ENCODE data around the gene PEX11G. TPM values are rescaled to one million over a fixed set of nuclear protein-coding genes. Genes with fewer than 3 reads are reported as not detected.

PEX11G gene
- total RNA-seq, 1 experiment from 2014 or later, result 6.7 TPM

- DNase-seq (ENCODE audit: low spot score), result no peak
These were observed 32.8 kb upstream of the PEX11G start for GRCh38 chr19:7521551-7522071.

DNA sequence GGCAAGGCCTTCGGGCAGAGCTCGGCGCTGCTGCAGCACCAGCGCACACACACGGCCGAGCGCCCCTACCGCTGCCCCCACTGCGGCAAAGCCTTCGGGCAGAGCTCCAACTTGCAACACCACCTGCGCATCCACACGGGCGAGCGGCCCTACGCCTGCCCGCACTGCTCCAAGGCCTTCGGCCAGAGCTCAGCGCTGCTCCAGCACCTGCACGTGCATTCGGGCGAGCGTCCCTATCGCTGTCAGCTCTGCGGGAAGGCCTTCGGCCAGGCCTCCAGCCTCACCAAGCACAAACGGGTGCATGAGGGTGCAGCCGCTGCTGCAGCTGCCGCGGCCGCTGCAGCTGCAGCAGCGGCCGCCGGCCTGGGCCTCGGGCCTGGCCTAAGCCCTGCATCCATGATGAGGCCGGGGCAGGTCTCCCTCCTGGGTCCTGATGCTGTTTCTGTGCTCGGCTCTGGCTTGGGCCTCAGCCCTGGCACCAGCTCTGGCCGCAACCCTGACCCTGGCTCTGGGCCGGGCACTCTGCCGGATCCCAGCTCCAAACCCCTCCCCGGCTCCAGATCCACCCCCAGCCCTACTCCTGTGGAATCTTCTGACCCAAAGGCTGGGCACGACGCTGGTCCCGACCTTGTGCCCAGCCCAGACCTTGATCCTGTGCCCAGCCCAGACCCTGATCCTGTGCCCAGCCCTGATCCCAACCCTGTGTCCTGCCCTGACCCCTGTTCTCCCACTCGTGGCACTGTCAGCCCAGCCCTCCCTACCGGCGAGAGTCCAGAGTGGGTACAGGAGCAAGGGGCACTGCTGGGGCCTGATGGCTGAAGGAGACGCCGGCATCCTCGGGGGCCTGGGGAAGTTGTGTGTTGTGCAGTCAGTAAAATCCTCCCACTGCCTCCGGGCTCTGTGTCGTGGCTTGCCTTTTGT is 31.6 kb upstream of the PEX11G start:
- no peak for DNase-seq (ENCODE audit: low spot score)

- DNase-seq (ENCODE audit: low spot score), result no peak
These were observed 30.7 kb upstream of the PEX11G start for GRCh38 chr19:7519361-7520130.

GRCh38 chr19:7516878-7517277 is 28.0 kb upstream of the PEX11G start:
- DNase-seq (ENCODE audit: low spot score), result no peak

- no peak for DNase-seq (ENCODE audit: low spot score)
These were observed 27.5 kb upstream of the PEX11G start for GRCh38 chr19:7516333-7516732.

DNA sequence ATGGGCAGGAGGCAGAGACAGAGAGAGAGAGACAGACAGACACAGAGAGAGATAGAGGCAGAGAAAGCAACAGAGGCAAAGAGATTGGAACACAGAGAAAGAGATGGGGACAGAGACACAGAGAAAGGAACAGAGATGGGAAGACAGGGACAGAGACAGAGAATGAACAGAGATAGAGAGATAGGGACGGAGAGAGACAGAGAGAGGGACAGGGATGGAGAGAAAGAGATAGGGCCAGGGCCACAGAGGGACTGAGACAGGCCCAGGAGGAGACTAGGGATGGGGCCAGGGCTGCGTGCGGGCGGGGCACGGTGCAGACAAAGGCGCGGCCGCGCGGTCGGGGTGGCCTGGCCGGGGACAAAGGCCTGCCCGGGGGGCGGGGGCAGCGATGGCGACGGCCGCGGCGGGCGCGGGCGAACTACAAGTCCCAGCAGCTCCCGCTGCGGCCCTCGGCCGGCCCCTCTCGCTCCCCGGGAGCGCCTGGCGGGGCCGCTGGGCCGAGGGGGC is 26.9 kb upstream of the PEX11G start, which contains the start of gene ZNF358:
ZNF358 (plus strand) TSS at position 459 of the 507 bp plus-strand sequence. CDS start 3,140 bp downstream, outside the sequence.
- DNase-seq (ENCODE audit: low spot score), result peak; percentile 52

- DNase-seq (ENCODE audit: low spot score), result no peak
These were observed 26.3 kb upstream of the PEX11G start for GRCh38 chr19:7515110-7515644.

GRCh38 chr19:7513809-7514642 is 25.2 kb upstream of the PEX11G start:
- DNase-seq (ENCODE audit: low spot score), result no peak

DNA sequence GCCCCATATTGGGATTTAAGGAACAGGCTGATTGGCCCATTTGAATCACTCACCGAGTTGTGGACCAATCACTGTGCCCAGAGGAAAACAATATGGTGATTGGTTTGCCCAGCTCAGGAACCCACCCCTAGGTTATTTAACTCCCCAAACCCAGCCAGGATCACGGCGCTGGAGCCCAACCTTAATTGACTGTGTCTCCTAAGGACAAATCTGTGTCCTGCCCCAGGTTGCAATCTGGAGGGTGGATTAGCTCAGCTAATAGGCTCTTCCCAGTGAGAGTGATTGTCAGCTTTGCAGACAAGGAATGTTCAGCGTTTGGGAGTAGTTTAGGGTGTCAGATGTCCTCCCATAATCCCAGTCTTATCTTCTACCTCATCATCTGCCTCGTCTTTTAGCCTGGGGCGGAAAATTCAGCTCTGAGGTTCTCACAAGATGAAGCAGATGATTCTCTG is 23.6 kb upstream of the PEX11G start:
- DNase-seq (ENCODE audit: low spot score), result no peak

- DNase-seq (ENCODE audit: low spot score), result no peak
These were observed 20.8 kb upstream of the PEX11G start for GRCh38 chr19:7509625-7510024.

GRCh38 chr19:7507884-7508283 is 19.0 kb upstream of the PEX11G start:
- peak; percentile 97 for DNase-seq (ENCODE audit: low spot score)

DNA sequence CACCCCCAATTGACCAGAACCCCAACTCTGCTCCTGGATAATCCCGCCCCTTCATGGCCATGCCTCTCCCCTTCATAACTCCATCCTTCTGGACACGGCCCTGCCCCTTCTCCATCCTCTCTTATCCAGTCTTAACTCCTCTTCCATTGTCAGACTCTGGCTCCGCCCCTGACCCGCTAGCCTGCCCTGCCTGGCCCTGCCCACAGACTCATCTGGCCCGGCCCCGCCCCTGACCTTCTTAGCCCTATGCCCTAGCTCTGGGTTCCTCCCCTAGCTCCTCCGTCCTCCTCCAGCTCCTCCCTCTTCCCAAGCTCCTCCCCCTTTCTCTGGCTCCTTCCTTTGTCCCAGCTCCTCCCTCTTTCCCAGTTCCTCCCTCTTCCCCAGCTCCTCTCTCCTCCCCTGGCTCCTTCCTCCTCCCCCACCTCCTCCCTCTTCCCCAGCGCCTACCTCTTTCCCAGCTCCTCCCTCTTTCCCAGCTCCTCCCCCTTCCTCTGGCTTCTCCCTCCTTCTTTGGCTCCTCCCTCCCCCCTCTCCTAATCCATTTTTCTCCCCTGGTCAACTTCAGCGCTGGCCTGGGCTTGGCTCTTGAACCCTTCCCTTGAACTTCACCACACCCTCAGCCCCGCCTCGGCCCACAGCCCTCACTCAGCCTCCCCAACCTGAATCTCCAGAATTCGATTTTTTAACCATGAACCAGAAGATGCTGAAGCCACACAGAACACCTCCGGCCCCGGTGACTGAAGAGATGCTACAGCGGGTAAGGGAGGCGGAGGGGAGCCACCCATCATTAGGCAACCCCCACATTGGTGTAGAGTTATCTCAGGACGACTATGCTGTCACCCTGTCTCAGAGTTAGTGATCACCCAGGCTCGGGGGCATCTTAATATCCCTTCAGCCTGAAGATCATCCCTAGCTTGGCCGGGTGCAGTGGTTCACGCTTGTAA is 17.8 kb upstream of the PEX11G start:
- DNase-seq (ENCODE audit: low spot score), result peak; percentile 98

- peak; percentile 26 for DNase-seq (ENCODE audit: low spot score)
These were observed 17.0 kb upstream of the PEX11G start for GRCh38 chr19:7505682-7506384.

GRCh38 chr19:7505288-7505681 is 16.4 kb upstream of the PEX11G start:
- DNase-seq (ENCODE audit: low spot score), result no peak

DNA sequence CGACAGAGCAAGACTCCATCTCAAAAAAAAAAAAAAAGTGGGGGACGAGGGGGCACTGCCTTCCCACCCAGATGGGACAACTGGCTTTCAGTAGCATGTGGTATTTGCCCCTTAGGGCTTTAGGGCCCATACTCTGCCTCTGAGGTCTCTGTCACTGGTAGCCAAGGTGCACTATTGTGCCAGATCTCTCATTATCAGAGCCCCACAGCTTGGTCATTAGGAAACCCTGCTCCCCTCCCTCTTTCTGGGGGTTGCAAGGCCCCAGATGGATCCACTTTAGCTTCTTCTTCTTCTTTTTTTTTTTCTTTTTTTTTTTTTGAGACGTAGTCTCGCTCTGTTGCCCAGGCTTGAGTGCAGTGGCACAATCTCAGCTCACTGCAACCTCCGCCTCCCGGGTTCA is 15.8 kb upstream of the PEX11G start:
- no peak for DNase-seq (ENCODE audit: low spot score)

GRCh38 chr19:7502552-7502951 is 13.7 kb upstream of the PEX11G start:
- no peak for DNase-seq (ENCODE audit: low spot score)

DNA sequence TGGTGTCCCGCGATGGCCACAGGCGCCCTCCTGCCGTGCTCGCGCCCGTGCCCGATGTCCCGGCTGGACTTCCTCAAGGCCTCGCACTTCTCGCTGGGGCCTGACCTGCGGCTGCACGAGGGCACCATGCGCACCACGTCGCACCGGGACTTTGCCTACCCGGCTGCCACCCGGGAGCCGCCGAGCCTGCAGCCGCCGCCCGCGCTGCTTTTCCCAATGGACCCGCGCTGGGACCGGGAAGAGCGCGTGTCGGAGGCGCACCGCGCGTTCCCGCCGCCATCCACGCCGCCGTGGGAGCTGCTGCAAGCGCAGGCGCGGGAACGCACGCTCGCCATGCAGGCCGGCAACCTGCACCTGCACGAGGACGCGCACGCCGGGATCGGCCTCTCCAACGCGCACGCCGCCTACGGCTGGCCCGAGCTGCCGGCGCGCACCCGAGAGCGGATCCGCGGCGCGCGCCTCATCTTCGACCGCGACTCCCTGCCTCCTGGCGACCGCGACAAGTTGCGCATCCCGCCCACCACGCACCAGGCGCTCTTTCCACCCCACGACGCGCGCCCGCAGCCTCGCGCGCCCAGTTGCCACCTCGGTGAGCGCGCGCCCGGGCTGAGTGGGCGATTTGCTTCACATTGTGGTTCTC is 12.1 kb upstream of the PEX11G start:
- DNase-seq (ENCODE audit: low spot score), result no peak

- no peak for DNase-seq (ENCODE audit: low spot score)
These were observed 8.5 kb upstream of the PEX11G start for GRCh38 chr19:7497292-7497691.
